Heart right ventricle (tissue), 16 donors: ENCODE data around the gene MAPK13. TPM values are rescaled to one million over a fixed set of nuclear protein-coding genes. Genes with fewer than 3 reads are reported as not detected.

Experiments used
- ATAC-seq, 8 donors: fragments of 200-7000 bp; cut with Tn5 transposase; one replicate each; pipeline ENCODE4 v1.9.1; 2020; ENCODE audit warnings: mild to moderate bottlenecking in 8 of 8, moderate library complexity in 8 of 8, moderate number of reproducible peaks in 1 of 8
- DNase-seq, 2 donors: peaks; one replicate each; pipeline ENCODE4 v3.0.0-alpha.2; 2020
- H3K27ac ChIP-seq, 10 donors: fragments of 200-600 bp; sonication (generic) in 2 of 10; one replicate each; pipeline versions ENCODE4 v1.5.0 to v1.8.0; 2020 to 2022; ENCODE audit warnings: mild to moderate bottlenecking in 3 of 10
- H3K27me3 ChIP-seq, 7 donors: fragments of 200-600 bp; one replicate each; pipeline ENCODE4 v1.8.0; 2021 to 2022; ENCODE audit warnings: mild to moderate bottlenecking in 2 of 7
- H3K36me3 ChIP-seq, 9 donors: fragments of 200-600 bp; sonication (generic) in 1 of 9; one replicate each; pipeline versions ENCODE4 v1.5.0 to v1.8.0; 2020 to 2022; ENCODE audit warnings: mild to moderate bottlenecking in 2 of 9
- H3K4me1 ChIP-seq, 9 donors: fragments of 200-600 bp; sonication (generic) in 1 of 9; one replicate each; pipeline versions ENCODE4 v1.5.0 to v1.8.0; 2020 to 2022; ENCODE audit warnings: mild to moderate bottlenecking in 4 of 9
- H3K4me3 ChIP-seq, 10 donors: fragments of 200-600 bp; sonication (generic) in 2 of 10; one replicate each; pipeline versions ENCODE4 v1.5.0 to v1.8.0; 2020 to 2022; ENCODE audit warnings: mild to moderate bottlenecking in 7 of 10, moderate library complexity in 2 of 10
- H3K9me3 ChIP-seq, 11 donors: fragments of 200-600 bp in 10 of 11; sonication (generic) in 2 of 11; one replicate each; pipeline versions ENCODE4 v1.5.0 to v1.8.0; 2013 to 2022; ENCODE audit warnings: mild to moderate bottlenecking in 2 of 11, control low read depth in 1 of 11, moderate library complexity in 1 of 11
- CTCF ChIP-seq, 9 donors: fragments of 200-600 bp; sonication (generic) in 2 of 9; IDR thresholded peaks; one replicate each; pipeline versions ENCODE4 v1.5.0 to v1.8.0; 2021 to 2022; ENCODE audit warnings: antibody characterized with exemption in 9 of 9, mild to moderate bottlenecking in 5 of 9, moderate library complexity in 1 of 9
- WGBS, 2 donors: extraction: QIAGEN DNeasy Blood & Tissue Kit; methylation state at CpG; one replicate each; pipeline ENCODE4 v1.1.7; 2013; ENCODE audit warnings: inconsistent platforms in 1 of 2; 5-methylcytosine and 5-hydroxymethylcytosine counted together
- intact Hi-C, 10 donors: fragments of 100-400 bp; cut with DNase I; formaldehyde crosslinking; loops; one replicate each; pipeline versions ENCODE4 v1.11.1 to v1.14.2; 2022
- polyA plus RNA-seq, 2 donors: library from polyadenylated mRNA; stranded (reverse); fragments of 200-250 nt; gene quantifications; one replicate each; pipeline ENCODE4 v1.2.3, GENCODE V29; 2013
- total RNA-seq, 10 donors: library from RNA; stranded (reverse); fragmentation: NEBNext Ultra II Directional in 3 of 10; extraction: Animal tissue kit (Norgen Biotek cat#: 25700) in 3 of 10; gene quantifications; one replicate each; pipeline versions ENCODE4 v1.2.1 to v1.2.4, GENCODE V29; 2021 to 2023
- donor health status: Arrhythmogenic right ventricular cardiomyopathy.
- donor health status: ischemic (EF 13 %, LVEDD 7.1; RV severe dilation, severe dysfunction).
- donor health status: healthy with polysubstance abuse.
- donor health status: DM: no; HTN: yes; CAD: no.
- donor health status: DM: no; HTN: no; CAD: no.
- donor health status: ischemic (EF 25% LVEDD 6.9; RV normal size, moderate dysfunction).
- donor health status: ischemic (EF 25% LVEDD 5.7; RV mildly dilated, moderate dysfunction).
- donor health status: healthy.
- donor health status: DM: yes; HTN: yes; CAD: no.
- donor health status: Ischemic cardiomyopathy.
- donor health status: ischemic (EF 35%, LVEDD 5.7; RV mildly dilated, moderate dysfunction).
- donor health status: nonischemic (EF 11% LVEDD 7.7; RV severe dilation, severe dysfunction).
- donor health status: DM: yes; HTN: yes; CAD: no.
- donor health status: PGD.
- donor health status: ischemic (EF 29% LVEDD 5.4; RV normal size, mild dysfunction).
- donor health status: nonischemic (EF 23%, LVEDD 6.1; RV moderate dilation, normal function).

Gene MAPK13
- total and polyA plus RNA-seq, 12 donors = 0.11 to 5.0 (median 0.83) TPM

- no peak for TF ChIP-seq CTCF (IDR thresholded peaks at IDR 0.05)
- 25 to 26% methylated on average over 8 of the region's 8 CpGs for WGBS, 2 donors
- intact Hi-C loops = no loop called here
- Histone ChIP-seq H3K27me3 (peaks cover 0 to 43% (median 24%) of the 10 kb centered on the region in 7 donors), H3K4me3 (peak overlapping the region in 6 of 10 donors; percentile 42 to 59 (median 44)), H3K4me1 (peaks cover 0 to 50% (median 14%) of the 10 kb centered on the region in 9 donors), H3K9me3 (no peaks in the 10 kb centered on the region), H3K27ac (peak overlapping the region in 1 of 10 donors; percentile 90), H3K36me3 (peaks cover 0 to 22% (median 0%) of the 10 kb centered on the region in 9 donors)
- ATAC-seq (peak in 4 of 8 donors; percentile 40 to 45 (median 41)), DNase-seq (no peak)
These were observed 1.4 kb downstream of the MAPK13 start for GRCh38 chr6:36131511-36132245.

- Histone ChIP-seq H3K36me3 (peaks cover 0 to 28% (median 0%) of the 10 kb centered on the region in 9 donors), H3K27me3 (peaks cover 0 to 43% (median 24%) of the 10 kb centered on the region in 7 donors), H3K27ac (peak overlapping the region in 1 of 10 donors; percentile 90), H3K4me1 (peaks cover 0 to 43% (median 14%) of the 10 kb centered on the region in 9 donors), H3K9me3 (no peaks in the 10 kb centered on the region), H3K4me3 (peak overlapping the region in 1 of 10 donors; percentile 59)
- TF ChIP-seq CTCF (IDR thresholded peaks at IDR 0.05) = no peak
- ATAC-seq = no peak
- intact Hi-C loops = no loop called here
- 91 to 94% methylated on average over 5 of the region's 5 CpGs for WGBS, 2 donors
- no peak for DNase-seq
These were observed 2.1 kb downstream of the MAPK13 start for GRCh38 chr6:36132246-36132895.

DNA sequence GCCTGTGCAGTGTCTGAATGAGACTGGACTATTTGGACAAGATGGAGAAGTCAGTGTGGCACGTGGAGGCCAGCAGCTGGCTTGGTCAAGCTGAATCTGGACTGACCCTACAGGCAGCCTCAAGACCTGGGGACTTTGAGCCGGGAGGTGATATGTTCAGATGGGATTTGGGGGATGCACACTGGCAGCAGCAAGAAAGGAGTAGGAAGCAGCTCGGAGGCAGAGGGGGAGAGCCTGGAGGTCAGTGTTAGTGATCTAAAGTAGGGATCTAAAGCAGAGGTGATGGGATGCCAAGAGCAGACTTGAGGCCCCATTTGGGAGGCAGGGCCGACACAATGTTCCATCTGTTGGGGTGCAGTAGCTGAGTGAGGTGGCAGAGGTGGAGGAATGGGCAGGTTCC is 2.8 kb downstream of the MAPK13 start:
- no peak overlapping the region for H3K27ac ChIP-seq
- peaks cover 0 to 35% (median 14%) of the 10 kb centered on the region in 9 donors for H3K4me1 ChIP-seq
- peaks cover 0 to 30% (median 0%) of the 10 kb centered on the region in 9 donors for H3K36me3 ChIP-seq
- no peak for TF ChIP-seq CTCF (IDR thresholded peaks at IDR 0.05)
- H3K27me3 ChIP-seq = peaks cover 0 to 43% (median 24%) of the 10 kb centered on the region in 7 donors
- no peak overlapping the region for H3K4me3 ChIP-seq
- H3K9me3 ChIP-seq = no peaks in the 10 kb centered on the region
- no peak for DNase-seq
- intact Hi-C loops = no loop called here
- ATAC-seq = no peak
- WGBS, 2 donors = 92 to 94% methylated on average over 4 of the region's 4 CpGs

DNA sequence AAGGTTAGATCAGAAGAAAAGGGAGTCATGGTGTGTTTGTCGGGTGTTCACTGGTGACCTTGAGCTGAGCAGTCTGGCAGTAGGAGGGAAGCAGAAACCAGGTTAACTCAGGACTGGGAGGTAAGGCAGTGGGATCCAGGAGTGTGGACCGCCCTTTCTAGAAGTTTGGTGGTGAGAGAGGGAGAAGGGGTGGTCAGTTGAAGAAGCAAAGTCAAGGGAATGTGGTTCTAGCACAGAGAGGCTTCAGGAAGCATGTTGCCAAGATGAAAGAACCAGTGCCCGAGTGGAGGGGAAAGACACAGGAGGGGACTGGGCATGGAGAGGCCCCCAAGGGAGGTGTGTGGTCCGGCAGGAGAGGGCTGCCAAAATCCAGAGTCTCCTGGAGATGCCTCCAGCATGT is 3.6 kb downstream of the MAPK13 start:
- Histone ChIP-seq H3K27ac (no peak overlapping the region), H3K4me3 (no peak overlapping the region), H3K4me1 (peaks cover 0 to 30% (median 14%) of the 10 kb centered on the region in 9 donors), H3K36me3 (peaks cover 0 to 38% (median 0%) of the 10 kb centered on the region in 9 donors), H3K27me3 (peaks cover 0 to 38% (median 18%) of the 10 kb centered on the region in 7 donors), H3K9me3 (no peaks in the 10 kb centered on the region)
- 84 to 86% methylated on average over 4 of the region's 4 CpGs for WGBS, 2 donors
- DNase-seq (no peak), ATAC-seq (no peak)
- intact Hi-C loops = no loop called here
- no peak for TF ChIP-seq CTCF (IDR thresholded peaks at IDR 0.05)
